ENCODE data around the gene BBS9.

BBS9 gene

GRCh38 chr7:33563651-33564050, 434.3 kb downstream of the BBS9 start:
- no peak for DNase-seq

- no peak for DNase-seq
These were observed 448.8 kb downstream of the BBS9 start for GRCh38 chr7:33578166-33578565.

GRCh38 chr7:33578881-33579672, 449.7 kb downstream of the BBS9 start:
- DNase-seq = no peak

- DNase-seq = no peak
These were observed 450.3 kb downstream of the BBS9 start for GRCh38 chr7:33579673-33579960.

GRCh38 chr7:33581236-33581635, 451.9 kb downstream of the BBS9 start:
- no peak for DNase-seq

- no peak for DNase-seq
These were observed 452.7 kb downstream of the BBS9 start for GRCh38 chr7:33582104-33582503.

DNA sequence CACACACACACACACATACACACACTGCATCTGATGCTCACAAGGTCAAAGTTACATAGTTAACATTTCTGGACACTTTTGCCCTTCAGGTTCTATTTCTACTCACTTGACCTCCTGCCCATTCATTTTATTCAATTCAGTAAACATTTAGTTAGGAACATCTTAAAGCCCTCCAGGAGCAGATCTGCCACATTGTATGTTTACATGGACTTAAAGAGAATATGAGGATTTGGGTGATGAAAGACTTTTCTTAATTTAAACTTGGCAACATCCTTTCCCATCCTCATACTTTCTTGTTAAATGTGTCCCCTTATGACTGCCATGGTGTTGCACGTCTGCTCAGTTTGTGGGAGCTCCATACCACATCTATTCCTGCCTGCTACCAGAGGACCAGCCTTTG, 453.2 kb downstream of the BBS9 start:
- DNase-seq = no peak

GRCh38 chr7:33589911-33590310, 460.5 kb downstream of the BBS9 start:
- DNase-seq = no peak

DNA sequence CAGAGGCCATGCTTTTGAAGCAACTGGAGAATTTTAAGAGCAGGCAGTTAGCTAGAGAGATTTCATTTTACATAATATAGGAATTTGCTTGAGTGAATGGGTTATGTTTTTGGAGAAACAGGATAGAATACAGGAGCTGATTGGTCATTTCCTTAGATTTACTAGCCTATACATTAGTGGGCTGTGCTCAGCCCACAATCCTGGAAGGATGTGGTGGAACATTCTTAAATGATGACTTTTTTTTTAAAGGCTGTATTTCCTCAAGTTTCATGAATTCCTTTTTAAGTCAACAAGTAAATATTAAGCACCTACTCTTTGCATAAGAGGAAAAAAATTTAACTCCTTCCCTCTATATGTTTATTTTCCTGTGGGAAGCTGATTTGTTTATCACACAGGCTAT, 461.6 kb downstream of the BBS9 start:
- DNase-seq = no peak

- no peak for DNase-seq
These were observed 462.1 kb downstream of the BBS9 start for GRCh38 chr7:33591490-33591889.

DNA sequence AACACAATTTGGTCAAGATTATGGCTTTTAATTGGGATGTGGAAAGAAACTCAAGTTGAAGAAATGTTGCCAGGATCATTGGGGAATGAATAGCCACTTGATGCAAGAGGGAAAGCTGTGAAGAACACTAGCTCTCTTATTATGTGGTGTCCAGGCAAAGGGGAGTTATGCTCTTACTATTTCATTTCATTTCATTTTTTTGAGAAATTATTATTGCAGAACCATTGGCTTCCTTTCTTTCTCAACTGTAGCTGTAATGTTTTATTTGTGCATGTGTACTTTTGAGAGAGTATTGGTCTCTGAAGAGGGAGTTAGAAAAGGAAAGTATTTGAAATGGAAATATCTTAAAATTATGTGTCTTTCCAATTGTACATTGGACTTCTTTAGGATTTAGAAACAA, 463.4 kb downstream of the BBS9 start:
- DNase-seq = no peak

DNA sequence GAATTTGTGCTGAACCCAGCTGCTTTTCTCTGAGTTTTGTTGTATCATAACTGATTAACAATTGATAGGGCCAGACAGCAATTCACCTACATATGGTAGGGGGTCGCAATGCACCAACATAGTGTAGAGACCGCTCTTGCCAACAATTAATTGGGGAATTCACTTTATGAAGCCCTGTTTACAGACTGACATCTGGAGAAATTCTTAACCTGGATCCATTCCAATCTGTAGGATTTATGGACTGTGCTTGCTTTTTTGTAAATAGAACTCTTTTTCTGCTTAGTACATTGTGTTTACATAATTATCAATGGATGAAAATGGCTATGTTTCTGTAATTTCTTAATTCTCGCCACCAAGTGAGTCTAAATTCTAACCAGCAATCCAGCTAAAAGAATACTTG, 464.2 kb downstream of the BBS9 start:
- no peak for DNase-seq

- no peak for DNase-seq
These were observed 467.3 kb downstream of the BBS9 start for GRCh38 chr7:33596686-33597085.

- no peak for DNase-seq
These were observed 467.8 kb downstream of the BBS9 start for GRCh38 chr7:33597181-33597580.

GRCh38 chr7:33601101-33601500, 471.7 kb downstream of the BBS9 start:
- DNase-seq = no peak

DNA sequence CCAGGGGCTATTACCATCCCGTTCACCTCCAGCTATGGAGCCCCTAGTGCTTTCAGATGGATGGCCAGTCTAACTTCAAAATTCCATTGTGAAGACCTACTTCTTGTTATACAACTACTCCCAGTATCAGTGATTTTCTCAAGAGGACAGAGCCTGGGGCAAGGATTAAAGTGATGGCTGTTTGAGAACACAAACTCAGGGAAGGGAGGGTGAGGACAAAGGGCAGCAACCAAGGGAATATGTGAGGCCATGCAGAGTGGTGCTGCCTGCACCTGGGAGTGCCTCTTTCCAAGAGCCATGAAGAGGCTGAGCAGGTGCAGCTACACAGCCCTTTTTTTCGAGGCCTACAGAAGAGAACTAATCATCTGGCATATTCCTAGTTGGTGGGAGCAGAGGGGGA, 472.5 kb downstream of the BBS9 start:
- DNase-seq = no peak

- no peak for DNase-seq
These were observed 474.7 kb downstream of the BBS9 start for GRCh38 chr7:33604056-33604455.

DNA sequence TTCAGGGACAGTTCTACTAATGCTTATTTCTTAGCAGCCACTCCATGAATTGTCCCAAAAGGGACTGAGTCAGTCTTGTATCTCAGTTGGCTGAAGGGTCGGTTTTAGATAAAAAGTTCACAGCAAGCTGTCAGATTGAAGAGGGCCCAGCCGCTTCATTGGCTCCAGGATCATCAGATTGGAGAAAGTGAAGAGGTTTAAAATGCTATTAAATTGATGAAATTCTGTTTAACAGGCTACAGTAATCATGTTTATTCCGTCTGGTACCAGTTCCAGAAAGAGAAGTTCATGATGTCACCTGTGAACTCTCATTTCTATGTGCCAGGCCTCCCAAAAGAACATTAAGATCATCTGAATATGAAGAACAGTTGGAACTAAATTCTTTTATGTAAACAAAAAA, 481.6 kb downstream of the BBS9 start:
- DNase-seq = no peak

- DNase-seq = no peak
These were observed 483.1 kb downstream of the BBS9 start for GRCh38 chr7:33612442-33612841.

DNA sequence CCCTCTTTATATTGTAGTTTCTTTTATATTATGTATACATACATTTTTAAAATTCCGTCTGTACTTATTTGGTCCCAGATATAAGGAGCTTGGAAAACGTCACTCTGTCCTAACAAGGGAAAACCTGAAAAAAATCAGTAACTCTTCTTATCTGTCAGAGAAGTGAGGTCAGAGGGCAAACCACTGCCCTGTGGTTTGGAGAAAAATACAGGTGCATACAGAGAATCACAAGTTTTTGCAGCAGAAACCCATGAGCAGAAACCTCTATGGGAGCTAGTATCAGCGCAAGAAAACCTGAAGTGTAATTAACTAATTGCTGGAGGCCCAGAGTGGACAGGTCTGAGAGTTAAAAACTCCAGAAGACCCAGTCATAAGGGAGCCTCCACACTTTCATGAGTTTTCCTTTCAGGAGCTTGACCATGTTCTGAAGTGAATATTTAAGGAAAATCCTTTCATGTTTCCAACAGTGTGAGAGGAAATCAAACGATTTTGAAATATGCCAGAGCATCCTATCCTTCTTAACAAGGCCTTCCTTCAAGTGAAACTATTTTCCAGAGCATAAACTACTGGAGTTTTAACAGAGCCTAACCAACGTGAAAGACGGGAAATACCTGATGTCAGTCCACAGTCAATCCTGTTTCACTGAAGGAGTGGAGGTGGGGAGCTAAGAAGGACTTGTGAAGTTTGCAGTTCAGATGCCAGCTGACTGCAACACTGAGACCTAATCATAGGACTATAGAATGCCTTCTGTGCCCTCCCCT, 485.2 kb downstream of the BBS9 start:
- DNase-seq = no peak

DNA sequence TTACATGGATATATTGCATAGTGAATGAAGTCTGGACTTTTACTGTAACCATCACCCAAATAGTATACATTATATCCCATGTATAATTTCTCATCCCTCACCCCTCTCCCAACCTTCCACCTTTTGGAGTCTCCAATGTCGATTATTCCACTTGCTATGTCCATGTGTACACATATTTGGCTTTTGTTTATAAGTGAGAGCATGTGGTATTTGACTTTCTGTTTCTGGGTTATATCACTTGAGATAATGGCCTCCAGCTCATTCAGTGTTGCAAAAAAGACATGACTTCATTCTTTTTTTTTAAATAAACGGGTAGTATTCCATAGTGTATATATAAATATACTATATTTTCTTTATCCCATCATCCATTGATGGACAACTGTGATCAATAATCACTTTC, 487.4 kb downstream of the BBS9 start:
- no peak for DNase-seq

GRCh38 chr7:33619264-33619663, 489.9 kb downstream of the BBS9 start:
- no peak for DNase-seq

GRCh38 chr7:33623267-33623666, 493.9 kb downstream of the BBS9 start:
- DNase-seq = no peak

DNA sequence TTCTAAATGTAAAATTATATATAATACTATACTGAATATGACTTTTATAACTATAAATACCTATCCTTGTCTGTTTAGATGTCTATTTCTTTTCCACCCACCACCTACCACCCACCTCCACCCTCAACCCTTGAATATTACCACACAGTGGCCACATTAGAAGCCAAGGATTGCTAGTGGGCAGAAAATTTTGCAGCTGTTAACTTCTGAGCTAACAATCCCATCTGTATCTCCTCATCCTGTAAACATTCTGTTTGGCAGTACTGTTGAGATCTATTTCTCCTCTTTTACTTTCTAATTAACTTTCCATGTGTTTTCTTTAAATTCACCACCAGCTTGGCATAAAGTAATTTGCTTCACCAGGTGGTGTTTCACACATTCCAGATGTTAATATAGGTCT, 494.9 kb downstream of the BBS9 start:
- DNase-seq = no peak

DNA sequence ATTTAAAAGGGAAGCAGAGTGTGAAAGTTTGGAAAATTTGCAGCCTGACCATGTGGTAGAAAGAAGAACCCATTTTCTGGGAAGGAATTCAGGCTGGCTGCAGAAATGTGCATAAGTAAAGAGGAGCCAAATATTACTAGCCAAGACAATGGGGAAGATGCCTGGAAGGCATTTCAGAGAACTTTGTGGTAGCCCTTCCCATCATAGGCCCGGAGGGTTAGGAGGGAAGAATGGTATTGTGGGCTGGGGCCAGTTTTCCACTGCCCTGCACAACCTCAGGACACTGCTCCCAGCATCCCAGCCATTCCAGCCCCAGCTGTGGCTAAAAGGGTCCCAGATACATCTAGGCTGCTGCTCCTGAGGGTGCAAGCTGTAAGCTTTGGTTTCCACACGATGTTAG, 497.5 kb downstream of the BBS9 start:
- DNase-seq = no peak
